K562 (cell line): ENCODE results near the gene EMD. TPM values are rescaled to one million over a fixed set of nuclear protein-coding genes. Genes with fewer than 3 reads are reported as not detected.

ENCODE experiments used
- ETV1 ChIP-seq: fragments of 450-650 bp; conservative IDR thresholded peaks from 2 replicates; pipeline ENCODE4 v1.6.1; 2016; ENCODE audit warnings: missing genetic modification characterization, control low read depth, low read depth, missing compliant biosample characterization
- KDM4B ChIP-seq, 2 experiments: fragments of 450-650 bp in 1 of 2; sonication (generic) in 1 of 2; IDR thresholded peaks; 2 replicates each; pipeline ENCODE4 v1.6.1; 2016 to 2017; ENCODE audit warnings: borderline replicate concordance in 2 of 2, antibody characterized with exemption in 1 of 2, low read depth in 1 of 2, mild to moderate bottlenecking in 1 of 2
- NKRF ChIP-seq: fragments of 450-650 bp; IDR thresholded peaks from 2 replicates; pipeline ENCODE4 v1.6.1; 2016; ENCODE audit warnings: borderline replicate concordance
- PHF8 ChIP-seq: fragments of 200-600 bp; sonication (generic); IDR thresholded peaks from 2 replicates; pipeline ENCODE4 v1.6.1; 2012; ENCODE audit warnings: mixed run types, mild to moderate bottlenecking, inconsistent platforms, low read length, moderate library complexity, borderline replicate concordance
- SMAD3 ChIP-seq: fragments of 450-650 bp; formaldehyde crosslinking; conservative IDR thresholded peaks from 2 replicates; pipeline ENCODE4 v1.4.0; 2020; ENCODE audit warnings: mild to moderate bottlenecking
- polyA plus RNA-seq, 8 experiments: library from polyadenylated mRNA; depleted of rRNA in 4 of 8; stranded (reverse) in 5 of 8; unstranded in 3 of 8; fragments of >200 nt; fragmentation: Nextera tagmentation in 2 of 8; fragmentation: Illumina TruSeq in 1 of 8; extraction: Ambion mirVana in 2 of 8; extraction: Trizol in 1 of 8; gene quantifications; 2 replicates each; pipeline versions ENCODE4 v1.2.1 to v1.2.3, GENCODE V29; 2011 to 2014; ENCODE audit warnings: inconsistent platforms in 1 of 8, missing spikeins in 1 of 8
- total RNA-seq, 7 experiments: library from RNA; depleted of rRNA in 6 of 7; stranded (reverse); fragments of >200 nt in 6 of 7; fragmentation: Illumina TruSeq in 2 of 7; extraction: Trizol in 2 of 7; gene quantifications; 2 replicates each; pipeline versions ENCODE4 v1.2.1 to v1.2.3, GENCODE V29; 2011 to 2021; ENCODE audit warnings: low replicate concordance in 1 of 7
- TF ChIP-seq, protein P1 (sequence below): fragments of 250-450 bp; sonication (Bioruptor Pico); IDR thresholded peaks from 2 replicates; pipeline ENCODE4 v1.4.0; 2020; ENCODE audit warnings: mild to moderate bottlenecking, moderate library complexity, borderline replicate concordance
- TF ChIP-seq, protein P2 (sequence below), 2 experiments: IDR thresholded peaks in 1 of 2; conservative IDR thresholded peaks in 1 of 2; 2 replicates each; pipeline ENCODE4 v1.6.1; 2016; ENCODE audit warnings: low read depth in 2 of 2, mild to moderate bottlenecking in 1 of 2, missing compliant biosample characterization in 1 of 2, missing genetic modification characterization in 1 of 2, moderate library complexity in 1 of 2

EMD gene
- total and polyA plus RNA-seq, 9 of the 15 experiments (the other 6 are each of a cell fraction or from before 2014, with no cell fraction given), result 2.3 to 206 (median 61.9) TPM

- TF ChIP-seq, protein P1, sequence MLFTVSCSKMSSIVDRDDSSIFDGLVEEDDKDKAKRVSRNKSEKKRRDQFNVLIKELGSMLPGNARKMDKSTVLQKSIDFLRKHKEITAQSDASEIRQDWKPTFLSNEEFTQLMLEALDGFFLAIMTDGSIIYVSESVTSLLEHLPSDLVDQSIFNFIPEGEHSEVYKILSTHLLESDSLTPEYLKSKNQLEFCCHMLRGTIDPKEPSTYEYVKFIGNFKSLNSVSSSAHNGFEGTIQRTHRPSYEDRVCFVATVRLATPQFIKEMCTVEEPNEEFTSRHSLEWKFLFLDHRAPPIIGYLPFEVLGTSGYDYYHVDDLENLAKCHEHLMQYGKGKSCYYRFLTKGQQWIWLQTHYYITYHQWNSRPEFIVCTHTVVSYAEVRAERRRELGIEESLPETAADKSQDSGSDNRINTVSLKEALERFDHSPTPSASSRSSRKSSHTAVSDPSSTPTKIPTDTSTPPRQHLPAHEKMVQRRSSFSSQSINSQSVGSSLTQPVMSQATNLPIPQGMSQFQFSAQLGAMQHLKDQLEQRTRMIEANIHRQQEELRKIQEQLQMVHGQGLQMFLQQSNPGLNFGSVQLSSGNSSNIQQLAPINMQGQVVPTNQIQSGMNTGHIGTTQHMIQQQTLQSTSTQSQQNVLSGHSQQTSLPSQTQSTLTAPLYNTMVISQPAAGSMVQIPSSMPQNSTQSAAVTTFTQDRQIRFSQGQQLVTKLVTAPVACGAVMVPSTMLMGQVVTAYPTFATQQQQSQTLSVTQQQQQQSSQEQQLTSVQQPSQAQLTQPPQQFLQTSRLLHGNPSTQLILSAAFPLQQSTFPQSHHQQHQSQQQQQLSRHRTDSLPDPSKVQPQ (CRISPR knock-in tag), result no peak
- TF ChIP-seq NKRF, result no peak
- no peak for TF ChIP-seq SMAD3
- TF ChIP-seq PHF8, result peak; percentile 89
- TF ChIP-seq, protein P2, sequence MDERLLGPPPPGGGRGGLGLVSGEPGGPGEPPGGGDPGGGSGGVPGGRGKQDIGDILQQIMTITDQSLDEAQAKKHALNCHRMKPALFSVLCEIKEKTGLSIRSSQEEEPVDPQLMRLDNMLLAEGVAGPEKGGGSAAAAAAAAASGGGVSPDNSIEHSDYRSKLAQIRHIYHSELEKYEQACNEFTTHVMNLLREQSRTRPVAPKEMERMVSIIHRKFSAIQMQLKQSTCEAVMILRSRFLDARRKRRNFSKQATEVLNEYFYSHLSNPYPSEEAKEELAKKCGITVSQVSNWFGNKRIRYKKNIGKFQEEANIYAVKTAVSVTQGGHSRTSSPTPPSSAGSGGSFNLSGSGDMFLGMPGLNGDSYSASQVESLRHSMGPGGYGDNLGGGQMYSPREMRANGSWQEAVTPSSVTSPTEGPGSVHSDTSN (CRISPR knock-in tag; IDR thresholded peaks at IDR 0.05; ENCODE audit: low read depth), result no peak
- TF ChIP-seq, protein P2 (tag; conservative IDR thresholded peaks at IDR 0.05; ENCODE audit: low read depth), result no peak
- TF ChIP-seq ETV1 (tag), result peak; percentile 89
- peak in 1 of 2 experiments; percentile 40; a peak in 1 of 4 replicates for TF ChIP-seq KDM4B (IDR thresholded peaks at IDR 0.05; ENCODE audit: borderline replicate concordance in 2 of 2, low read depth in 1 of 2)
These were observed 19.0 kb downstream of the EMD start, which contains the start of gene RPL10 (continued) for GRCh38 chrX:154397888-154398667.
